ENCODE results near the gene FAM193B.

FAM193B gene

GRCh38 chr5:177554474-177555111 is at the start of gene FAM193B:
Gene FAM193B, minus strand, starts transcription at chr5:177554563. Its CDS starts 105 bp downstream, at chr5:177554458.
- DNase-seq: peak; percentile 73 to 84

- no peak for DNase-seq
Observed at GRCh38 chr5:177604116-177604521, 49.8 kb upstream of the FAM193B start.

GRCh38 chr5:177603631-177604030 is 49.3 kb upstream of the FAM193B start:
- no peak for DNase-seq

- DNase-seq: no peak
Observed at GRCh38 chr5:177602458-177602830, 48.1 kb upstream of the FAM193B start.

- DNase-seq: no peak
Observed at GRCh38 chr5:177601577-177602457, 47.5 kb upstream of the FAM193B start.

GRCh38 chr5:177601126-177601525 is 46.8 kb upstream of the FAM193B start:
- DNase-seq: no peak

- no peak for DNase-seq
Observed at GRCh38 chr5:177600508-177601018, 46.2 kb upstream of the FAM193B start.

GRCh38 chr5:177599731-177600507 is 45.6 kb upstream of the FAM193B start, which contains the start of gene B4GALT7:
Gene B4GALT7, plus strand, starts transcription at chr5:177600132. Its CDS starts 79 bp downstream, at chr5:177600211.
- peak; percentile 27 to 74 for DNase-seq

GRCh38 chr5:177598477-177598876 is 44.1 kb upstream of the FAM193B start:
- DNase-seq: no peak

- DNase-seq: no peak
Observed at GRCh38 chr5:177596775-177597238, 42.4 kb upstream of the FAM193B start.

- no peak for DNase-seq
Observed at GRCh38 chr5:177595991-177596774, 41.8 kb upstream of the FAM193B start.

GRCh38 chr5:177595026-177595585 is 40.7 kb upstream of the FAM193B start:
- DNase-seq: no peak

- DNase-seq: no peak
Observed at GRCh38 chr5:177594071-177594470, 39.7 kb upstream of the FAM193B start.

GRCh38 chr5:177593511-177593910 is 39.1 kb upstream of the FAM193B start:
- DNase-seq: no peak

GRCh38 chr5:177592905-177593304 is 38.5 kb upstream of the FAM193B start:
- no peak for DNase-seq

GRCh38 chr5:177592010-177592834 is 37.9 kb upstream of the FAM193B start, which contains the start of gene TMED9:
Gene TMED9, plus strand, starts transcription at chr5:177592203. Its CDS starts 12 bp downstream, at chr5:177592215.
- peak; percentile 68 to 76 for DNase-seq

- DNase-seq: no peak
Observed at GRCh38 chr5:177591690-177592009, 37.3 kb upstream of the FAM193B start.

- DNase-seq: no peak
Observed at GRCh38 chr5:177590406-177590805, 36.0 kb upstream of the FAM193B start.

- peak; percentile 10 to 11 for DNase-seq
Observed at GRCh38 chr5:177588413-177588909, 34.1 kb upstream of the FAM193B start.

GRCh38 chr5:177578316-177578715 is 24.0 kb upstream of the FAM193B start:
- no peak for DNase-seq

GRCh38 chr5:177576169-177576568 is 21.8 kb upstream of the FAM193B start:
- no peak for DNase-seq

All from NCI-H1930 (cell line).